Kidney (tissue), 14 donors: Measurements from ENCODE around the gene FLAD1. TPM values are rescaled to one million over a fixed set of nuclear protein-coding genes. Genes with fewer than 3 reads are reported as not detected.

ENCODE experiments used
- DNase-seq, 5 donors: peaks; one replicate each; pipeline ENCODE4 v3.0.0-alpha.2; 2013 to 2020
- FAIRE-seq: peaks from 2 replicates; lab custom pipeline; 2012; peaks lifted over from hg19 to GRCh38; lab: Jason Lieb, UNC
- H3K27ac ChIP-seq, 2 donors: one replicate each; pipeline ENCODE4 v1.7.0; 2013; ENCODE audit warnings: low read depth in 2 of 2, low read length in 2 of 2, inconsistent platforms in 1 of 2
- H3K27me3 ChIP-seq: one replicate; pipeline ENCODE4 v1.7.1; 2013; ENCODE audit warnings: low read length, inconsistent platforms; ENCODE audit not compliant: control insufficient read depth, insufficient read depth
- H3K36me3 ChIP-seq, 3 donors: one replicate each; pipeline versions ENCODE4 v1.7.0 to v1.7.1; 2013; ENCODE audit warnings: low read length in 3 of 3, control low read depth in 1 of 3, inconsistent platforms in 1 of 3; ENCODE audit not compliant: insufficient read depth in 3 of 3, control insufficient read depth in 2 of 3
- H3K4me1 ChIP-seq, 3 donors: one replicate each; pipeline versions ENCODE4 v1.7.0 to v1.7.1; 2013; ENCODE audit warnings: low read length in 3 of 3, inconsistent platforms in 1 of 3, low read depth in 1 of 3; ENCODE audit not compliant: control insufficient read depth in 2 of 3, insufficient read depth in 2 of 3
- H3K4me3 ChIP-seq, 3 donors: one replicate each; pipeline versions ENCODE4 v1.7.0 to v1.8.1; 2013; ENCODE audit warnings: low read length in 3 of 3, control low read depth in 1 of 3, inconsistent platforms in 1 of 3
- H3K9ac ChIP-seq, 3 donors: one replicate each; pipeline versions ENCODE4 v1.7.0 to v1.7.1; 2013; ENCODE audit warnings: low read length in 3 of 3, control low read depth in 1 of 3, inconsistent platforms in 1 of 3
- H3K9me3 ChIP-seq, 3 donors: one replicate each; pipeline versions ENCODE4 v1.7.0 to v1.7.1; 2013; ENCODE audit warnings: low read length in 3 of 3, control low read depth in 1 of 3, inconsistent platforms in 1 of 3; ENCODE audit not compliant: control insufficient read depth in 2 of 3, insufficient read depth in 1 of 3
- CTCF ChIP-seq: IDR thresholded peaks from 3 replicates; pipeline ENCODE4 v1.5.1; 2012; ENCODE audit warnings: mild to moderate bottlenecking, moderate library complexity, borderline replicate concordance; ENCODE audit not compliant: insufficient read depth; ENCODE audit errors: extremely low read depth
- intact Hi-C: fragments of 100-400 bp; cut with DNase I; formaldehyde crosslinking; loops from one replicate; pipeline ENCODE4 v1.11.1; 2022
- polyA plus RNA-seq: library from polyadenylated mRNA; stranded (reverse); fragments of 350-450 nt; fragmentation: Illumina TruSeq; extraction: RNeasy Lipid Tissue Mini Kit (QIAGEN cat#74804); gene quantifications from one replicate; pipeline ENCODE4 v1.2.3, GENCODE V29; 2014; ENCODE audit warnings: low read depth, low replicate concordance; ENCODE audit not compliant: insufficient read depth
- total RNA-seq: library from RNA; stranded (reverse); fragmentation: NEBNext Ultra II Directional; extraction: Animal tissue kit (Norgen Biotek cat#: 25700); gene quantifications from one replicate; pipeline ENCODE4 v1.2.1, GENCODE V29; 2021
- donor health status: control.
- donor health status: control.
- donor health status: control.
- donor health status: control.
- donor health status: control.
- donor health status: DM: yes; HTN: yes; CAD: no.
- donor health status: Normal renal cell carcinoma (clear cell type).

The FLAD1 gene
- total and polyA plus RNA-seq, 2 donors from 2014 or later: 34.1 to 37.9 TPM

GRCh38 chr1:154935749-154936554, 47.2 kb upstream of the FLAD1 start:
- no peak for FAIRE-seq
- Histone ChIP-seq H3K27me3 (no peaks in the 10 kb centered on the region), H3K4me1 (peaks cover 0 to 14% (median 10%) of the 10 kb centered on the region in 3 donors), H3K4me3 (peak overlapping the region; percentile 82 to 98 (median 91)), H3K9ac (peak overlapping the region; percentile 48 to 99 (median 92)), H3K9me3 (no peaks in the 10 kb centered on the region), H3K36me3 (no peaks in the 10 kb centered on the region), H3K27ac (peak overlapping the region; percentile 100)
- peak in 1 of 5 donors; percentile 71 for DNase-seq
- no peak for TF ChIP-seq CTCF
- intact Hi-C loops: no loop called here

GRCh38 chr1:154936555-154937084, 46.5 kb upstream of the FLAD1 start, which contains the start of gene PMVK:
TSS of gene PMVK (minus strand) at chr1:154936719. CDS start at chr1:154936685, 34 bp downstream.
- Histone ChIP-seq H3K27me3 (no peaks in the 10 kb centered on the region), H3K9ac (peak within 1 kb of the TSS; percentile 48 to 99 (median 92)), H3K4me1 (peaks cover 0 to 19% (median 10%) of the 10 kb centered on the region in 3 donors), H3K36me3 (no peaks in the 10 kb centered on the region), H3K9me3 (no peaks in the 10 kb centered on the region), H3K4me3 (peak within 1 kb of the TSS; percentile 82 to 98 (median 91)), H3K27ac (peak within 1 kb of the TSS; percentile 100)
- intact Hi-C loops: no loop called here
- peak; percentile 15 for TF ChIP-seq CTCF
- DNase-seq (peak; percentile 96 to 99 (median 98)), FAIRE-seq (no peak)

- Histone ChIP-seq H3K4me1 (peaks cover 0 to 26% (median 11%) of the 10 kb centered on the region in 3 donors), H3K9ac (peak overlapping the region; percentile 48 to 99 (median 92)), H3K36me3 (no peaks in the 10 kb centered on the region), H3K4me3 (peak overlapping the region; percentile 82 to 98 (median 91)), H3K27me3 (no peaks in the 10 kb centered on the region), H3K9me3 (no peaks in the 10 kb centered on the region), H3K27ac (peak overlapping the region; percentile 100)
- FAIRE-seq (no peak), DNase-seq (peak; percentile 93 to 97 (median 97))
- no peak for TF ChIP-seq CTCF
- intact Hi-C loops: no loop called here
Observed at GRCh38 chr1:154937085-154937987, 45.8 kb upstream of the FLAD1 start.
